Stimulated activated CD8-positive, alpha-beta memory T cell treated with anti-CD3 and anti-CD28 coated beads, Interleukin-2, amount 100 ng/mL, for 48 hours (primary cell): ENCODE data around the gene ENTREP1.
"Not testable (repeated sequence)": the region's sequence is repeated elsewhere in the genome, so short reads cannot be mapped to it uniquely, and the experiment has no call there.

Experiments
- DNase-seq, 2 donors: peaks; one replicate each; pipeline ENCODE4 v3.0.0-alpha.2; 2020; ENCODE audit warnings: low read depth in 2 of 2

Gene ENTREP1

GRCh38 chr9:69409936-69410335 lies 84.9 kb downstream of the ENTREP1 start:
- not testable (repeated sequence) for DNase-seq

- no peak for DNase-seq
Observed at GRCh38 chr9:69411246-69411645, 86.2 kb downstream of the ENTREP1 start.

GRCh38 chr9:69411931-69412740 lies 87.1 kb downstream of the ENTREP1 start:
- no peak for DNase-seq

GRCh38 chr9:69412741-69413150 lies 87.7 kb downstream of the ENTREP1 start:
- no peak for DNase-seq

- DNase-seq: no peak
Observed at GRCh38 chr9:69420611-69421270, 95.7 kb downstream of the ENTREP1 start.

GRCh38 chr9:69421908-69422801 lies 97.1 kb downstream of the ENTREP1 start:
- peak; percentile 6 to 8 for DNase-seq

GRCh38 chr9:69425136-69425801 lies 100.3 kb downstream of the ENTREP1 start:
- DNase-seq: no peak

GRCh38 chr9:69427286-69427685 lies 102.3 kb downstream of the ENTREP1 start:
- DNase-seq: no peak

- DNase-seq: no peak
Observed at GRCh38 chr9:69428017-69428785, 103.2 kb downstream of the ENTREP1 start.

- no peak for DNase-seq
Observed at GRCh38 chr9:69429281-69429680, 104.3 kb downstream of the ENTREP1 start.

- no peak for DNase-seq
Observed at GRCh38 chr9:69430206-69430605, 105.2 kb downstream of the ENTREP1 start.

- no peak for DNase-seq
Observed at GRCh38 chr9:69431203-69431602, 106.2 kb downstream of the ENTREP1 start.

GRCh38 chr9:69431777-69432176 lies 106.8 kb downstream of the ENTREP1 start:
- DNase-seq: no peak

GRCh38 chr9:69432623-69433022 lies 107.6 kb downstream of the ENTREP1 start:
- DNase-seq: no peak

- no peak for DNase-seq
Observed at GRCh38 chr9:69433392-69433791, 108.4 kb downstream of the ENTREP1 start.

- DNase-seq: no peak
Observed at GRCh38 chr9:69433968-69434367, 109.0 kb downstream of the ENTREP1 start.

- DNase-seq: not testable (repeated sequence)
Observed at GRCh38 chr9:69439654-69440053, 114.6 kb downstream of the ENTREP1 start.

- DNase-seq: not testable (repeated sequence)
Observed at GRCh38 chr9:69440254-69440955, 115.4 kb downstream of the ENTREP1 start.
